ENCODE results near the gene TNRC6C. TPM values are rescaled to one million over a fixed set of nuclear protein-coding genes. Genes with fewer than 3 reads are reported as not detected.

Gene TNRC6C
- total and polyA plus RNA-seq, 4 donors, result 1.3 to 7.7 (median 2.9) TPM

DNA sequence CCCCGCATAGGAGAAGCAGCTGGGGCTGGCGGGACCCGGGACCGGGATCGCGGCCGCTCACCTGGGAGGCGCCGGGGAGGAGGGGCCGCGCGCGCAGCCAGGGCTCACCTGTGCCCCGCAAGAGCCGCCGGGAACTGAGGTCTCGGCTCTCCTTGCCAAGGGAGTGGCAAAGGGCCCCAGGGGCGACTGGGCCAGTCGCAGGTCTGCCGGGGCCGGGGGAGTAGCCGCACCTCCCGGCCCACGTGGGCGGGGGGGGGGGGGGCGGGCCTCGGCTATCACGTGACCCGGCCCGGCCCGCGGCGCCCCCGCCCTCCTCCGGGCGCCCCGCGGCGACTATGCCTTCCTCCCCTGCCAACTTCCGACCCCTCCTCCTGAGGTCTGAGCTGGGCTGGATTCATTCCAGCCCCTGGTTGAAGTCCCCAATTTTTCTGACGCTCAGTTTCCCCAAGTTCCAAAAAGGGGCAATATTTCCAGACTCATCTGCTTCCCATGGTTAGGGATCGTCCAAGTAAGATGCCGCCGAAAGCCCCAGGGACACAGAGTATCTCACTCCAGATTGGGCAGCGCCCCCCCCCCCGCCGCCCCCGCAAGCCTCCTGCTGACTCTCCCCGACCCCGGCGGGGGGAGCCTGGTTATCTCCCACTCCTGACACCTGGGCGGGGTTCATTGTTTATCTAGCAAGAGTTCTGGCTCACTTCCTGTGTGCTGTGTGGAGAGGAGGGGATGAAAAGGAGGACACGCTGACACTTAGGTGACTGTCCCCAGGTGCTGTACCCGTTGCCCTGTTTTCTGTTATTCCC is 170.2 kb downstream of the TNRC6C start, which contains the start of gene TMC6:
TMC6 (minus strand) TSS at position 205 of the 800 bp plus-strand sequence. CDS start 1,923 bp downstream, outside the sequence.
- Histone ChIP-seq H3K4me3 (ENCODE audit: low read depth in 1 of 3, low read length in 3 of 3) (peak within 1 kb of the TSS; percentile 42 to 68 (median 48)), H3K36me3 (ENCODE audit: control insufficient read depth in 4 of 4, insufficient read depth in 3 of 4, low read depth in 1 of 4, low read length in 3 of 4) (peaks cover 0 to 2% (median 0%) of the 10 kb centered on the region in 4 donors), H3K9ac (ENCODE audit: low read depth in 1 of 2, low read length in 2 of 2) (peak within 1 kb of the TSS in 1 of 2 donors; percentile 9), H3K27ac (ENCODE audit: low read depth in 1 of 2, low read length in 2 of 2) (peak within 1 kb of the TSS; percentile 80 to 81), H3K27me3 (ENCODE audit: control insufficient read depth in 4 of 4, insufficient read depth in 4 of 4, low read length in 3 of 4) (no peaks in the 10 kb centered on the region), H3K4me1 (ENCODE audit: control insufficient read depth in 4 of 4, insufficient read depth in 4 of 4, low read length in 3 of 4) (peaks cover 3 to 42% (median 15%) of the 10 kb centered on the region in 4 donors), H3K9me3 (ENCODE audit: control insufficient read depth in 4 of 4, low read length in 3 of 4) (no peaks in the 10 kb centered on the region)
- peak; percentile 78 for DNase-seq (ENCODE audit: low spot score)
- WGBS, result 5% methylated on average over 51 of the region's 54 CpGs
- TF ChIP-seq HNF4A (conservative IDR thresholded peaks at IDR 0.05) (no peak), RXRA (IDR thresholded peaks at IDR 0.05) (no peak), FOXA1 (IDR thresholded peaks at IDR 0.05) (no peak), FOXA2 (IDR thresholded peaks at IDR 0.05) (no peak), HNF4G (IDR thresholded peaks at IDR 0.05) (no peak), YY1 (IDR thresholded peaks at IDR 0.05) (no peak), NR2F2 (IDR thresholded peaks at IDR 0.05) (no peak)
- TF ChIP-seq, protein P1, sequence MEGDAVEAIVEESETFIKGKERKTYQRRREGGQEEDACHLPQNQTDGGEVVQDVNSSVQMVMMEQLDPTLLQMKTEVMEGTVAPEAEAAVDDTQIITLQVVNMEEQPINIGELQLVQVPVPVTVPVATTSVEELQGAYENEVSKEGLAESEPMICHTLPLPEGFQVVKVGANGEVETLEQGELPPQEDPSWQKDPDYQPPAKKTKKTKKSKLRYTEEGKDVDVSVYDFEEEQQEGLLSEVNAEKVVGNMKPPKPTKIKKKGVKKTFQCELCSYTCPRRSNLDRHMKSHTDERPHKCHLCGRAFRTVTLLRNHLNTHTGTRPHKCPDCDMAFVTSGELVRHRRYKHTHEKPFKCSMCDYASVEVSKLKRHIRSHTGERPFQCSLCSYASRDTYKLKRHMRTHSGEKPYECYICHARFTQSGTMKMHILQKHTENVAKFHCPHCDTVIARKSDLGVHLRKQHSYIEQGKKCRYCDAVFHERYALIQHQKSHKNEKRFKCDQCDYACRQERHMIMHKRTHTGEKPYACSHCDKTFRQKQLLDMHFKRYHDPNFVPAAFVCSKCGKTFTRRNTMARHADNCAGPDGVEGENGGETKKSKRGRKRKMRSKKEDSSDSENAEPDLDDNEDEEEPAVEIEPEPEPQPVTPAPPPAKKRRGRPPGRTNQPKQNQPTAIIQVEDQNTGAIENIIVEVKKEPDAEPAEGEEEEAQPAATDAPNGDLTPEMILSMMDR (IDR thresholded peaks at IDR 0.05; ENCODE audit: low read depth, low read length, missing input control), result no peak
- TF ChIP-seq, protein P2, sequence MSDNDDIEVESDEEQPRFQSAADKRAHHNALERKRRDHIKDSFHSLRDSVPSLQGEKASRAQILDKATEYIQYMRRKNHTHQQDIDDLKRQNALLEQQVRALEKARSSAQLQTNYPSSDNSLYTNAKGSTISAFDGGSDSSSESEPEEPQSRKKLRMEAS (IDR thresholded peaks at IDR 0.05), result no peak
- TF ChIP-seq, protein P3, sequence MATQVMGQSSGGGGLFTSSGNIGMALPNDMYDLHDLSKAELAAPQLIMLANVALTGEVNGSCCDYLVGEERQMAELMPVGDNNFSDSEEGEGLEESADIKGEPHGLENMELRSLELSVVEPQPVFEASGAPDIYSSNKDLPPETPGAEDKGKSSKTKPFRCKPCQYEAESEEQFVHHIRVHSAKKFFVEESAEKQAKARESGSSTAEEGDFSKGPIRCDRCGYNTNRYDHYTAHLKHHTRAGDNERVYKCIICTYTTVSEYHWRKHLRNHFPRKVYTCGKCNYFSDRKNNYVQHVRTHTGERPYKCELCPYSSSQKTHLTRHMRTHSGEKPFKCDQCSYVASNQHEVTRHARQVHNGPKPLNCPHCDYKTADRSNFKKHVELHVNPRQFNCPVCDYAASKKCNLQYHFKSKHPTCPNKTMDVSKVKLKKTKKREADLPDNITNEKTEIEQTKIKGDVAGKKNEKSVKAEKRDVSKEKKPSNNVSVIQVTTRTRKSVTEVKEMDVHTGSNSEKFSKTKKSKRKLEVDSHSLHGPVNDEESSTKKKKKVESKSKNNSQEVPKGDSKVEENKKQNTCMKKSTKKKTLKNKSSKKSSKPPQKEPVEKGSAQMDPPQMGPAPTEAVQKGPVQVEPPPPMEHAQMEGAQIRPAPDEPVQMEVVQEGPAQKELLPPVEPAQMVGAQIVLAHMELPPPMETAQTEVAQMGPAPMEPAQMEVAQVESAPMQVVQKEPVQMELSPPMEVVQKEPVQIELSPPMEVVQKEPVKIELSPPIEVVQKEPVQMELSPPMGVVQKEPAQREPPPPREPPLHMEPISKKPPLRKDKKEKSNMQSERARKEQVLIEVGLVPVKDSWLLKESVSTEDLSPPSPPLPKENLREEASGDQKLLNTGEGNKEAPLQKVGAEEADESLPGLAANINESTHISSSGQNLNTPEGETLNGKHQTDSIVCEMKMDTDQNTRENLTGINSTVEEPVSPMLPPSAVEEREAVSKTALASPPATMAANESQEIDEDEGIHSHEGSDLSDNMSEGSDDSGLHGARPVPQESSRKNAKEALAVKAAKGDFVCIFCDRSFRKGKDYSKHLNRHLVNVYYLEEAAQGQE (IDR thresholded peaks at IDR 0.05), result no peak
- TF ChIP-seq, protein P4, sequence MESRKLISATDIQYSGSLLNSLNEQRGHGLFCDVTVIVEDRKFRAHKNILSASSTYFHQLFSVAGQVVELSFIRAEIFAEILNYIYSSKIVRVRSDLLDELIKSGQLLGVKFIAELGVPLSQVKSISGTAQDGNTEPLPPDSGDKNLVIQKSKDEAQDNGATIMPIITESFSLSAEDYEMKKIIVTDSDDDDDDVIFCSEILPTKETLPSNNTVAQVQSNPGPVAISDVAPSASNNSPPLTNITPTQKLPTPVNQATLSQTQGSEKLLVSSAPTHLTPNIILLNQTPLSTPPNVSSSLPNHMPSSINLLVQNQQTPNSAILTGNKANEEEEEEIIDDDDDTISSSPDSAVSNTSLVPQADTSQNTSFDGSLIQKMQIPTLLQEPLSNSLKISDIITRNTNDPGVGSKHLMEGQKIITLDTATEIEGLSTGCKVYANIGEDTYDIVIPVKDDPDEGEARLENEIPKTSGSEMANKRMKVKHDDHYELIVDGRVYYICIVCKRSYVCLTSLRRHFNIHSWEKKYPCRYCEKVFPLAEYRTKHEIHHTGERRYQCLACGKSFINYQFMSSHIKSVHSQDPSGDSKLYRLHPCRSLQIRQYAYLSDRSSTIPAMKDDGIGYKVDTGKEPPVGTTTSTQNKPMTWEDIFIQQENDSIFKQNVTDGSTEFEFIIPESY (IDR thresholded peaks at IDR 0.05), result no peak

DNA sequence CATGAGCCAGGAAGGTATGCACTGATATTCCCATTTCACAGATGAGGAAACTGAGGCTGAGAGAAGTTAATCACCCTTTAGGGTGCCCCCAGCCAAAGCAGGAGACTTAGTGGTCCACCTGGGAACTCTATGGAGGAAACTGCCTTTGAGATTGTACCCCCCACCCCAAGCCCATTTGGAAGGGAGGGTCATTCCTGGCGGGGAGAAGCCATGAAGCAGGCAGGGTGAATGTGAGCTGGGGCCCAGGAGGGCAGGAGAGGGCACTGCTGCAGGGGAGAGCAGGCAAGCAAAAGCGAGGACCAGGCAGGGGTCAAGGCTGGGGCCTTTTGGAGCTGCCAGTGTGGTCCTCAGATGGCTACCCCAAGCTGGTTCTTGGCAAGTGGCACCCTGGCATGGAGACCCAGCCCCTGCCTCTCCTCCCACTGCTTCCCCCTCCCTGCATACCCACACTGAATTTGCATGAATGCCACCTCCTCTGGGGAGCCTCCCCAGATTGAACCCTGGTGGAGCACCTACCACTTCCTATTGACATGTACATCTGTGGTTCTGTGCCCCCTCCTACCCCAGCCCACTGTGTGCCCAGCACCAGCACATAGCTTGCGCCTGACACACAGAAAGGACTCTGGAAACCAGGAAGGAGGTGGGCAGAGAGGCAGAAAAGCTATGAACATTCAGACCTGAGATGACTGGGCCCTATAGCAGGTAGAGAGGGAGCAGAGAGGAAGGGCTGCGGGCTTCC is 171.0 kb downstream of the TNRC6C start:
- Histone ChIP-seq H3K27me3 (ENCODE audit: control insufficient read depth in 4 of 4, insufficient read depth in 4 of 4, low read length in 3 of 4) (no peaks in the 10 kb centered on the region), H3K27ac (ENCODE audit: low read depth in 1 of 2, low read length in 2 of 2) (peak overlapping the region; percentile 72 to 80), H3K9ac (ENCODE audit: low read depth in 1 of 2, low read length in 2 of 2) (peak overlapping the region in 1 of 2 donors; percentile 9), H3K4me1 (ENCODE audit: control insufficient read depth in 4 of 4, insufficient read depth in 4 of 4, low read length in 3 of 4) (peaks cover 3 to 44% (median 14%) of the 10 kb centered on the region in 4 donors), H3K4me3 (ENCODE audit: low read depth in 1 of 3, low read length in 3 of 3) (no peak overlapping the region), H3K9me3 (ENCODE audit: control insufficient read depth in 4 of 4, low read length in 3 of 4) (no peaks in the 10 kb centered on the region), H3K36me3 (ENCODE audit: control insufficient read depth in 4 of 4, insufficient read depth in 3 of 4, low read depth in 1 of 4, low read length in 3 of 4) (no peaks in the 10 kb centered on the region)
- DNase-seq (ENCODE audit: low spot score), result no peak
- 82% methylated on average over 4 of the region's 4 CpGs for WGBS
- TF ChIP-seq TAF1 (conservative IDR thresholded peaks at IDR 0.05) (no peak), YY1 (IDR thresholded peaks at IDR 0.05) (no peak), HNF4G (IDR thresholded peaks at IDR 0.05) (no peak), JUND (IDR thresholded peaks at IDR 0.05) (no peak), FOXA1 (IDR thresholded peaks at IDR 0.05) (no peak), RXRA (IDR thresholded peaks at IDR 0.05) (no peak), NR2F2 (IDR thresholded peaks at IDR 0.05) (no peak), FOXA2 (IDR thresholded peaks at IDR 0.05) (no peak), EGR1 (IDR thresholded peaks at IDR 0.05; ENCODE audit: low read depth in 2 of 2) (no peak), RAD21 (IDR thresholded peaks at IDR 0.05) (no peak)
- TF ChIP-seq, protein P1 (IDR thresholded peaks at IDR 0.05; ENCODE audit: low read depth, low read length, missing input control), result no peak
- TF ChIP-seq, protein P5, sequence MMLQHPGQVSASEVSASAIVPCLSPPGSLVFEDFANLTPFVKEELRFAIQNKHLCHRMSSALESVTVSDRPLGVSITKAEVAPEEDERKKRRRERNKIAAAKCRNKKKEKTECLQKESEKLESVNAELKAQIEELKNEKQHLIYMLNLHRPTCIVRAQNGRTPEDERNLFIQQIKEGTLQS (IDR thresholded peaks at IDR 0.05), result no peak
- TF ChIP-seq, protein P4 (IDR thresholded peaks at IDR 0.05), result no peak
